Neural cell (in vitro differentiated cells): ENCODE data around the gene PCDH18. TPM values are rescaled to one million over a fixed set of nuclear protein-coding genes. Genes with fewer than 3 reads are reported as not detected.
"Not testable (repeated sequence)": the region's sequence is repeated elsewhere in the genome, so short reads cannot be mapped to it uniquely, and the experiment has no call there.

Experiments used
- H2AFZ ChIP-seq: fragments of 200-600, 300-800 bp; sonication (generic), shearing (Covaris generic); 2 replicates; pipeline ENCODE4 v1.6.0; 2014; ENCODE audit warnings: low read depth, mild to moderate bottlenecking, antibody characterized with exemption, low read length, moderate library complexity
- H3F3A ChIP-seq: fragments of 200-600 bp; shearing (Covaris generic); 2 replicates; pipeline ENCODE4 v1.6.1; 2016; ENCODE audit warnings: mild to moderate bottlenecking, moderate library complexity, mixed read lengths, antibody characterized with exemption, low read length; ENCODE audit not compliant: insufficient read depth, poor library complexity, severe bottlenecking
- H3K27ac ChIP-seq: fragments of 200-600, 300-800 bp; sonication (generic), shearing (Covaris generic); 2 replicates; pipeline ENCODE4 v1.5.1; 2014; ENCODE audit warnings: mild to moderate bottlenecking, low read length, moderate library complexity
- H3K27me3 ChIP-seq: fragments of 300-800, 200-600 bp; sonication (generic), shearing (Covaris generic); 2 replicates; pipeline ENCODE4 v1.6.0; 2014; ENCODE audit warnings: mild to moderate bottlenecking, low read depth, low read length, moderate library complexity; ENCODE audit not compliant: insufficient read depth
- H3K36me3 ChIP-seq: fragments of 300-800, 200-600 bp; sonication (generic), shearing (Covaris generic); 2 replicates; pipeline ENCODE4 v1.5.1; 2014; ENCODE audit warnings: mild to moderate bottlenecking, antibody characterized with exemption, low read length, moderate library complexity; ENCODE audit not compliant: insufficient read depth
- H3K4me2 ChIP-seq: fragments of 300-800, 200-600 bp; sonication (generic), shearing (Covaris generic); 2 replicates; pipeline ENCODE4 v1.6.0; 2014; ENCODE audit warnings: mild to moderate bottlenecking, low read length
- H3K4me3 ChIP-seq: fragments of 300-800, 200-600 bp; sonication (generic), shearing (Covaris generic); 2 replicates; pipeline ENCODE4 v1.5.1; 2014; ENCODE audit warnings: mild to moderate bottlenecking, low read length, moderate library complexity
- H3K79me2 ChIP-seq: fragments of 200-600 bp; shearing (Covaris generic); replicated peaks from 2 replicates; pipeline ENCODE4 v1.6.0; 2014; ENCODE audit warnings: mild to moderate bottlenecking, low read length, moderate library complexity; ENCODE audit not compliant: insufficient read depth
- H3K9ac ChIP-seq: fragments of 300-800, 200-600 bp; sonication (generic), shearing (Covaris generic); 2 replicates; pipeline ENCODE4 v1.6.1; 2016; ENCODE audit warnings: mild to moderate bottlenecking, low read length, mixed read lengths
- H3K9me2 ChIP-seq: fragments of 200-600 bp; shearing (Covaris generic); 2 replicates; pipeline ENCODE4 v1.6.1; 2016; ENCODE audit warnings: mild to moderate bottlenecking, low read length, mixed read lengths; ENCODE audit not compliant: insufficient read depth
- H3K9me3 ChIP-seq: fragments of 200-600, 300-800 bp; sonication (generic), shearing (Covaris generic); 2 replicates; pipeline ENCODE4 v1.6.1; 2016; ENCODE audit warnings: mild to moderate bottlenecking, mixed run types, low read length, moderate library complexity, mixed read lengths
- H4K20me1 ChIP-seq: fragments of 200-600 bp; shearing (Covaris generic); 2 replicates; pipeline ENCODE4 v1.6.1; 2016; ENCODE audit warnings: mild to moderate bottlenecking, mixed run types; ENCODE audit not compliant: insufficient read depth
- EP300 ChIP-seq: fragments of 450-650 bp; conservative IDR thresholded peaks from 2 replicates; pipeline ENCODE4 v1.6.1; 2014; ENCODE audit warnings: antibody characterized with exemption, mild to moderate bottlenecking, moderate library complexity; ENCODE audit not compliant: poor library complexity, severe bottlenecking
- EZH2 ChIP-seq: fragments of 200-600, 300-800 bp; shearing (Covaris generic), sonication (generic); IDR thresholded peaks from 2 replicates; pipeline ENCODE4 v1.6.1; 2014; ENCODE audit warnings: antibody characterized with exemption, low read length, borderline replicate concordance, mild to moderate bottlenecking; ENCODE audit not compliant: insufficient read depth, poor library complexity, severe bottlenecking
- MXI1 ChIP-seq: fragments of 450-650 bp; conservative IDR thresholded peaks from 2 replicates; pipeline ENCODE4 v1.6.1; 2014; ENCODE audit warnings: antibody characterized with exemption, mild to moderate bottlenecking; ENCODE audit not compliant: poor library complexity, severe bottlenecking
- POLR2AphosphoS5 ChIP-seq: IDR thresholded peaks from 2 replicates; pipeline ENCODE4 v1.6.1; 2012
- RAD21 ChIP-seq: fragments of 450-650 bp; conservative IDR thresholded peaks from 2 replicates; pipeline ENCODE4 v1.6.1; 2014; ENCODE audit warnings: antibody characterized with exemption, mild to moderate bottlenecking, moderate library complexity
- SMC3 ChIP-seq: fragments of 450-650 bp; conservative IDR thresholded peaks from 2 replicates; pipeline ENCODE4 v1.6.1; 2014; ENCODE audit warnings: antibody characterized with exemption, mild to moderate bottlenecking, moderate library complexity; ENCODE audit not compliant: poor library complexity
- TAF1 ChIP-seq: IDR thresholded peaks from 2 replicates; pipeline ENCODE4 v1.6.1; 2012; ENCODE audit warnings: low read depth
- polyA plus RNA-seq: library from polyadenylated mRNA; depleted of rRNA; stranded (reverse); fragments of >200 nt; gene quantifications from 2 replicates; pipeline ENCODE4 v1.2.3, GENCODE V29; 2014
- TF ChIP-seq, protein P1 (sequence below): IDR thresholded peaks from 2 replicates; pipeline ENCODE4 v1.6.1; 2012; ENCODE audit warnings: borderline replicate concordance
- TF ChIP-seq, protein P2 (sequence below): fragments of 450-650 bp; IDR thresholded peaks from 2 replicates; pipeline ENCODE4 v1.5.1; 2014; ENCODE audit warnings: antibody characterized with exemption, mild to moderate bottlenecking, moderate library complexity; ENCODE audit not compliant: poor library complexity, severe bottlenecking

PCDH18 gene
- polyA plus RNA-seq, 1 donor from 2014 or later = 0.09 TPM

DNA sequence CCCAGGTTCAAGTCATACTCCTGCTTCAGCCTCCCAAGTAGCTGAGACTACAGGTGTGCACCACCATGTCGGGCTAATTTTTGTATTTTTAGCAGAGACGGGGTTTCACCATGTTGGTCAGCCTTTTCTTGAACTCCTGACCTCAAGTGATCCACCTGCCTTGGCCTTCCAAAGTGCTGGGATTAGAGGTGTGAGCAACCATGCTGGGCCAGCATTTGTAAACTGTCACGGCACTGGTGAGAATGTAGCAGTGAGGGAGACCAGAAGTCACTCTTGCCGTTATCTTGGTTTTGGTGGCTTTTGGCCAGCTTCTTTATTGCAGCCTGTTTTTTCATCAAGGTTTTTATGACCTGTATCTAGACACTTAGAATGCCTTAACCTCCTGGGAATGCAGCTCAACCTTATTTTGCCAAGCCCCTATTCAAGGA, 22.4 kb downstream of the PCDH18 start:
- no peak overlapping the region for H2AFZ ChIP-seq
- H3K4me3 ChIP-seq = no peak overlapping the region
- H3F3A ChIP-seq = no peaks in the 10 kb centered on the region
- no peak overlapping the region for H3K27ac ChIP-seq
- no peaks in the 10 kb centered on the region for H4K20me1 ChIP-seq
- no peaks in the 10 kb centered on the region for H3K27me3 ChIP-seq
- H3K9ac ChIP-seq = no peak overlapping the region
- H3K4me2 ChIP-seq = no peak overlapping the region
- no peak for TF ChIP-seq TAF1
- no peak for TF ChIP-seq POLR2AphosphoS5
- TF ChIP-seq RAD21 = no peak
- TF ChIP-seq, protein P1, sequence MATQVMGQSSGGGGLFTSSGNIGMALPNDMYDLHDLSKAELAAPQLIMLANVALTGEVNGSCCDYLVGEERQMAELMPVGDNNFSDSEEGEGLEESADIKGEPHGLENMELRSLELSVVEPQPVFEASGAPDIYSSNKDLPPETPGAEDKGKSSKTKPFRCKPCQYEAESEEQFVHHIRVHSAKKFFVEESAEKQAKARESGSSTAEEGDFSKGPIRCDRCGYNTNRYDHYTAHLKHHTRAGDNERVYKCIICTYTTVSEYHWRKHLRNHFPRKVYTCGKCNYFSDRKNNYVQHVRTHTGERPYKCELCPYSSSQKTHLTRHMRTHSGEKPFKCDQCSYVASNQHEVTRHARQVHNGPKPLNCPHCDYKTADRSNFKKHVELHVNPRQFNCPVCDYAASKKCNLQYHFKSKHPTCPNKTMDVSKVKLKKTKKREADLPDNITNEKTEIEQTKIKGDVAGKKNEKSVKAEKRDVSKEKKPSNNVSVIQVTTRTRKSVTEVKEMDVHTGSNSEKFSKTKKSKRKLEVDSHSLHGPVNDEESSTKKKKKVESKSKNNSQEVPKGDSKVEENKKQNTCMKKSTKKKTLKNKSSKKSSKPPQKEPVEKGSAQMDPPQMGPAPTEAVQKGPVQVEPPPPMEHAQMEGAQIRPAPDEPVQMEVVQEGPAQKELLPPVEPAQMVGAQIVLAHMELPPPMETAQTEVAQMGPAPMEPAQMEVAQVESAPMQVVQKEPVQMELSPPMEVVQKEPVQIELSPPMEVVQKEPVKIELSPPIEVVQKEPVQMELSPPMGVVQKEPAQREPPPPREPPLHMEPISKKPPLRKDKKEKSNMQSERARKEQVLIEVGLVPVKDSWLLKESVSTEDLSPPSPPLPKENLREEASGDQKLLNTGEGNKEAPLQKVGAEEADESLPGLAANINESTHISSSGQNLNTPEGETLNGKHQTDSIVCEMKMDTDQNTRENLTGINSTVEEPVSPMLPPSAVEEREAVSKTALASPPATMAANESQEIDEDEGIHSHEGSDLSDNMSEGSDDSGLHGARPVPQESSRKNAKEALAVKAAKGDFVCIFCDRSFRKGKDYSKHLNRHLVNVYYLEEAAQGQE = no peak
- TF ChIP-seq, protein P2, sequence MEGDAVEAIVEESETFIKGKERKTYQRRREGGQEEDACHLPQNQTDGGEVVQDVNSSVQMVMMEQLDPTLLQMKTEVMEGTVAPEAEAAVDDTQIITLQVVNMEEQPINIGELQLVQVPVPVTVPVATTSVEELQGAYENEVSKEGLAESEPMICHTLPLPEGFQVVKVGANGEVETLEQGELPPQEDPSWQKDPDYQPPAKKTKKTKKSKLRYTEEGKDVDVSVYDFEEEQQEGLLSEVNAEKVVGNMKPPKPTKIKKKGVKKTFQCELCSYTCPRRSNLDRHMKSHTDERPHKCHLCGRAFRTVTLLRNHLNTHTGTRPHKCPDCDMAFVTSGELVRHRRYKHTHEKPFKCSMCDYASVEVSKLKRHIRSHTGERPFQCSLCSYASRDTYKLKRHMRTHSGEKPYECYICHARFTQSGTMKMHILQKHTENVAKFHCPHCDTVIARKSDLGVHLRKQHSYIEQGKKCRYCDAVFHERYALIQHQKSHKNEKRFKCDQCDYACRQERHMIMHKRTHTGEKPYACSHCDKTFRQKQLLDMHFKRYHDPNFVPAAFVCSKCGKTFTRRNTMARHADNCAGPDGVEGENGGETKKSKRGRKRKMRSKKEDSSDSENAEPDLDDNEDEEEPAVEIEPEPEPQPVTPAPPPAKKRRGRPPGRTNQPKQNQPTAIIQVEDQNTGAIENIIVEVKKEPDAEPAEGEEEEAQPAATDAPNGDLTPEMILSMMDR = no peak
- no peak for TF ChIP-seq EZH2
- TF ChIP-seq EP300 = no peak
- no peak for TF ChIP-seq MXI1
- no peak for TF ChIP-seq SMC3
- H3K9me3 ChIP-seq = no peaks in the 10 kb centered on the region
- no peaks in the 10 kb centered on the region for H3K9me2 ChIP-seq
- H3K36me3 ChIP-seq = no peaks in the 10 kb centered on the region
- no peaks in the 10 kb centered on the region for H3K79me2 ChIP-seq

DNA sequence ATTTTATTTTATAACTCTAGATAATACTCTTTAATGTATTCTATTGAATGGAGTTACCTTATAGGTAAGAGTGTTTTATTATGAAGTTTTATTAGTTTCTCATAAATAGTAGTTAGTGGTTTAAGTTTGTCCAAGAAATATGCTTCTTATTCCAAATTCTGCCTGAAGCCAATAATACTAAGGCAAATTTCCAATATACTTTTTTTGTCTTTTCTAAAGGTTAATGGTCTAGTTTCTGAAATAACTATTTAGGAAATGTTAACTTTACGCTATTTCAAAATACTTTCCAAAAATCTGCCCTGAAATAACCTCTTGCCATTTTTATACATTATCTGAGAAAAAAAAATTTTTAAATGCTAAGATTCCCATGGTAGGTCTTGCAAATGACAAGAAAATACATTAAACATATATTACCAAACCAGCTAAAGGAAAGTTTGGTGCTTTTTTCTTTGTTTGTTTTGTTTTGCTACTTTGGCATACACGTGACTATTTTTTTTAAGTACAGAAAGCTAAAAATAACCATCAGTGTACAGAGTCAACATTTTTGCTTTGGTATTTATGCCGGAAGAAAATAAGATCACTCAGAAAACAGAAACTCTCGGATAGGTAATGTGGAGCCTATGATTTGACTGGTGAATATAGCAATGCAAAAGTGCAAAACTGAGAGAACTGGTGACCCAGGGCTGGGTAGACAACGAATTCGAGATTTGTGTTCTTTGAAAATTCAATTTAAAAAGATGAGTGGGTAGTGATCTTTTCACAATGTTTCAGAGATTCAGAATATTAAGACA, 29.8 kb downstream of the PCDH18 start:
- no peaks in the 10 kb centered on the region for H3F3A ChIP-seq
- no peaks in the 10 kb centered on the region for H3K27me3 ChIP-seq
- no peak overlapping the region for H2AFZ ChIP-seq
- H3K79me2 ChIP-seq = no peaks in the 10 kb centered on the region
- H3K36me3 ChIP-seq = no peaks in the 10 kb centered on the region
- no peak overlapping the region for H3K27ac ChIP-seq
- H3K9ac ChIP-seq = no peak overlapping the region
- H3K4me2 ChIP-seq = no peak overlapping the region
- no peaks in the 10 kb centered on the region for H3K9me3 ChIP-seq
- TF ChIP-seq RAD21 (no peak), EZH2 (no peak), TAF1 (no peak)
- TF ChIP-seq, protein P1 = no peak
- H4K20me1 ChIP-seq = no peaks in the 10 kb centered on the region
- H3K4me3 ChIP-seq = no peak overlapping the region
- H3K9me2 ChIP-seq = no peaks in the 10 kb centered on the region

DNA sequence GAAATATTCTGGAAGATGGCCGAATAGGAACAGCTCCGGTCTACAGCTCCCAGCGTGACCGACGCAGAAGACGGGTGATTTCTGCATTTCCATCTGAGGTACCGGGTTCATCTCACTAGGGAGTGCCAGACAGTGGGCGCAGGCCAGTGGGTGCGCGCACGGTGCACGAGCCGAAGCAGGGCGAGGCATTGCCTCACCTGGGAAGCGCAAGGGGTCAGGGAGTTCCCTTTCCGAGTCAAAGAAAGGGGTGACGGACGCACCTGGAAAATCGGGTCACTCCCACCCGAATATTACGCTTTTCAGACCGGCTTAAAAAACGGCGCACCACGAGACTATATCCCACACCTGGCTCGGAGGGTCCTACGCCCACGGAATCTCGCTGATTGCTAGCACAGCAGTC, 36.0 kb downstream of the PCDH18 start:
- H3K79me2 ChIP-seq, H3K36me3 ChIP-seq, H2AFZ ChIP-seq, H3K27ac ChIP-seq, H3K27me3 ChIP-seq, H3K4me3 ChIP-seq, H3K9me2 ChIP-seq, H3F3A ChIP-seq, H3K9ac ChIP-seq, H4K20me1 ChIP-seq, H3K9me3 ChIP-seq, H3K4me2 ChIP-seq: not testable (repeated sequence)
